A549 (cell line): ENCODE data around the gene PRDX2.

Experiments used
- CBX2 ChIP-seq: fragments of 200-600 bp; sonication (generic); IDR thresholded peaks from 2 replicates; pipeline ENCODE4 v1.6.1; 2016; ENCODE audit warnings: low read depth, mild to moderate bottlenecking, borderline replicate concordance
- CBX8 ChIP-seq: fragments of 200-600 bp; sonication (generic); IDR thresholded peaks from 2 replicates; pipeline ENCODE4 v1.6.1; 2016
- CTCF ChIP-seq: fragments of >200 bp; sonication (Bioruptor Twin); formaldehyde crosslinking; IDR thresholded peaks from 3 replicates; pipeline ENCODE4 v1.5.1; 2016
- HDAC2 ChIP-seq: fragments of 200-600 bp; sonication (generic); IDR thresholded peaks from 2 replicates; pipeline ENCODE4 v1.6.1; 2016
- HMGXB4 ChIP-seq: fragments of 250-450 bp; sonication (Bioruptor Pico); IDR thresholded peaks from 2 replicates; pipeline ENCODE4 v1.5.0; 2021; ENCODE audit warnings: mild to moderate bottlenecking, moderate library complexity, borderline replicate concordance
- HOXB13 ChIP-seq: fragments of 250-450 bp; sonication (Bioruptor Pico); IDR thresholded peaks from 2 replicates; pipeline ENCODE4 v1.5.0; 2020; ENCODE audit warnings: low read depth, mild to moderate bottlenecking, moderate library complexity
- KDM1A ChIP-seq: fragments of 200-600 bp; sonication (generic); IDR thresholded peaks from 2 replicates; pipeline ENCODE4 v1.6.1; 2016; ENCODE audit warnings: low read depth, mild to moderate bottlenecking
- MAFK ChIP-seq: fragments of 450-650 bp; IDR thresholded peaks from 2 replicates; pipeline ENCODE4 v1.6.1; 2014; ENCODE audit not compliant: partially characterized antibody
- MAZ ChIP-seq: fragments of 150-350 bp; IDR thresholded peaks from 2 replicates; pipeline ENCODE4 v1.6.1; 2014; ENCODE audit warnings: antibody characterized with exemption, low read depth, low read length, borderline replicate concordance
- MYC ChIP-seq: IDR thresholded peaks from 2 replicates; pipeline ENCODE4 v1.6.1; 2012; ENCODE audit warnings: mild to moderate bottlenecking, inconsistent platforms, low read length, improper control_type of control experiment, borderline replicate concordance
- POLR2A ChIP-seq: IDR thresholded peaks from 2 replicates; pipeline ENCODE4 v1.6.1; 2012; ENCODE audit warnings: mild to moderate bottlenecking, low read length
- REST ChIP-seq: fragments of 200-600 bp; sonication (generic); IDR thresholded peaks from 2 replicates; pipeline ENCODE4 v1.6.1; 2016; ENCODE audit warnings: antibody characterized with exemption, mild to moderate bottlenecking, moderate library complexity
- ZFP36 ChIP-seq: fragments of 450-650 bp; IDR thresholded peaks from 2 replicates; pipeline ENCODE4 v1.6.1; 2014; ENCODE audit warnings: borderline replicate concordance; ENCODE audit not compliant: partially characterized antibody

- no peak for TF ChIP-seq POLR2A
- TF ChIP-seq HDAC2 = no peak
- no peak for TF ChIP-seq HOXB13 (CRISPR knock-in tag)
- TF ChIP-seq CTCF = no peak
- TF ChIP-seq KDM1A = no peak
- no peak for TF ChIP-seq MAZ
- TF ChIP-seq REST = no peak
- TF ChIP-seq MYC = no peak
- no peak for TF ChIP-seq MAFK
- no peak for TF ChIP-seq ZFP36
- no peak for TF ChIP-seq CBX8
- no peak for TF ChIP-seq CBX2
- TF ChIP-seq HMGXB4 (CRISPR knock-in tag) = no peak
Measured at GRCh38 chr19:12786141-12786870, 15.3 kb downstream of the PRDX2 start.
